Upper lobe of left lung (tissue), 6 donors: ENCODE data around the gene DNAH10. TPM values are rescaled to one million over a fixed set of nuclear protein-coding genes. Genes with fewer than 3 reads are reported as not detected.

ENCODE experiments used
- ATAC-seq, 2 donors: fragments of 200-7000 bp; cut with Tn5 transposase; one replicate each; pipeline ENCODE4 v1.9.1; 2022; ENCODE audit warnings: mild to moderate bottlenecking in 2 of 2, moderate library complexity in 2 of 2; ENCODE audit not compliant: low FRiP score in 2 of 2
- DNase-seq, 2 donors: peaks; one replicate each; pipeline ENCODE4 v3.0.0-alpha.2; 2019 to 2020
- H3K27ac ChIP-seq, 4 donors: fragments of 200-600 bp; sonication (generic); one replicate each; pipeline ENCODE4 v1.5.1; 2016 to 2019
- H3K27me3 ChIP-seq, 4 donors: fragments of 200-600 bp; sonication (generic); one replicate each; pipeline ENCODE4 v1.5.1; 2017 to 2019
- H3K36me3 ChIP-seq, 4 donors: fragments of 200-600 bp; sonication (generic); one replicate each; pipeline ENCODE4 v1.5.1; 2016 to 2019
- H3K4me1 ChIP-seq, 4 donors: fragments of 200-600 bp; sonication (generic); one replicate each; pipeline ENCODE4 v1.5.1; 2018 to 2019
- H3K4me3 ChIP-seq, 4 donors: fragments of 200-600 bp; sonication (generic); one replicate each; pipeline ENCODE4 v1.5.1; 2017 to 2019; ENCODE audit warnings: mild to moderate bottlenecking in 2 of 4, moderate library complexity in 1 of 4
- H3K9me3 ChIP-seq, 4 donors: fragments of 200-600 bp; sonication (generic); one replicate each; pipeline ENCODE4 v1.5.1; 2018 to 2019
- EP300 ChIP-seq, 4 donors: sonication (generic); formaldehyde crosslinking; IDR thresholded peaks; one replicate each; pipeline ENCODE4 v1.5.1; 2017; ENCODE audit warnings: antibody characterized with exemption in 4 of 4, control low read depth in 2 of 4
- POLR2A ChIP-seq, 4 donors: fragments of 450-650 bp; IDR thresholded peaks; one replicate each; pipeline ENCODE4 v1.5.1; 2016 to 2017; ENCODE audit warnings: antibody characterized with exemption in 4 of 4, mild to moderate bottlenecking in 2 of 4
- POLR2AphosphoS5 ChIP-seq, 2 donors: sonication (generic); formaldehyde crosslinking; IDR thresholded peaks; one replicate each; pipeline ENCODE4 v1.5.1; 2017; ENCODE audit warnings: antibody characterized with exemption in 2 of 2
- WGBS, 2 donors: methylation state at CpG; one replicate each; pipeline ENCODE4 v1.1.5; 2017 to 2018; 5-methylcytosine and 5-hydroxymethylcytosine counted together
- total RNA-seq, 6 donors: library from RNA; depleted of rRNA in 4 of 6; stranded (reverse); fragments of >200 nt in 4 of 6; gene quantifications; one replicate each; pipeline versions ENCODE4 v1.1.0 to v1.2.1, GENCODE V29; 2016 to 2021
- TF ChIP-seq, protein P1 (sequence below), 6 experiments: fragments of 450-650 bp in 4 of 6; fragments of 200-600 bp in 2 of 6; sonication (generic) in 2 of 6; IDR thresholded peaks; one replicate each; pipeline ENCODE4 v1.5.1; 2016 to 2019; ENCODE audit warnings: antibody characterized with exemption in 6 of 6
- donor health status: DM: no; HTN: no; CAD: no; lungs with moderate emphysema.
- donor health status: DM: no; HTN: yes; CAD: no; lungs with severe emphysema.

DNAH10 gene
- total RNA-seq, 6 donors from 2014 or later, result 0.31 to 46.0 (median 8.3) TPM

GRCh38 chr12:123962513-123962912 lies 200.4 kb downstream of the DNAH10 start:
- no peak for ATAC-seq
- no peak for DNase-seq
- Histone ChIP-seq H3K4me3 (no peak overlapping the region), H3K36me3 (peaks cover 0 to 5% (median 0%) of the 10 kb centered on the region in 4 donors), H3K4me1 (peaks cover 0 to 9% (median 4%) of the 10 kb centered on the region in 4 donors), H3K27ac (no peak overlapping the region), H3K27me3 (no peaks in the 10 kb centered on the region), H3K9me3 (no peaks in the 10 kb centered on the region)
- WGBS, 2 donors, result 73 to 80% methylated on average over 5 of the region's 5 CpGs
- TF ChIP-seq POLR2AphosphoS5 (IDR thresholded peaks at IDR 0.05) (no peak), EP300 (IDR thresholded peaks at IDR 0.05) (no peak), POLR2A (IDR thresholded peaks at IDR 0.05) (no peak)
- TF ChIP-seq, protein P1, sequence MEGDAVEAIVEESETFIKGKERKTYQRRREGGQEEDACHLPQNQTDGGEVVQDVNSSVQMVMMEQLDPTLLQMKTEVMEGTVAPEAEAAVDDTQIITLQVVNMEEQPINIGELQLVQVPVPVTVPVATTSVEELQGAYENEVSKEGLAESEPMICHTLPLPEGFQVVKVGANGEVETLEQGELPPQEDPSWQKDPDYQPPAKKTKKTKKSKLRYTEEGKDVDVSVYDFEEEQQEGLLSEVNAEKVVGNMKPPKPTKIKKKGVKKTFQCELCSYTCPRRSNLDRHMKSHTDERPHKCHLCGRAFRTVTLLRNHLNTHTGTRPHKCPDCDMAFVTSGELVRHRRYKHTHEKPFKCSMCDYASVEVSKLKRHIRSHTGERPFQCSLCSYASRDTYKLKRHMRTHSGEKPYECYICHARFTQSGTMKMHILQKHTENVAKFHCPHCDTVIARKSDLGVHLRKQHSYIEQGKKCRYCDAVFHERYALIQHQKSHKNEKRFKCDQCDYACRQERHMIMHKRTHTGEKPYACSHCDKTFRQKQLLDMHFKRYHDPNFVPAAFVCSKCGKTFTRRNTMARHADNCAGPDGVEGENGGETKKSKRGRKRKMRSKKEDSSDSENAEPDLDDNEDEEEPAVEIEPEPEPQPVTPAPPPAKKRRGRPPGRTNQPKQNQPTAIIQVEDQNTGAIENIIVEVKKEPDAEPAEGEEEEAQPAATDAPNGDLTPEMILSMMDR (IDR thresholded peaks at IDR 0.05), result no peak

- Histone ChIP-seq H3K9me3 (no peaks in the 10 kb centered on the region), H3K27ac (no peak overlapping the region), H3K36me3 (peaks cover 0 to 5% (median 0%) of the 10 kb centered on the region in 4 donors), H3K4me1 (peaks cover 0 to 9% (median 4%) of the 10 kb centered on the region in 4 donors), H3K27me3 (no peaks in the 10 kb centered on the region), H3K4me3 (no peak overlapping the region)
- DNase-seq (no peak), ATAC-seq (no peak)
- TF ChIP-seq EP300 (IDR thresholded peaks at IDR 0.05) (no peak), POLR2A (IDR thresholded peaks at IDR 0.05) (no peak), POLR2AphosphoS5 (IDR thresholded peaks at IDR 0.05) (no peak)
- TF ChIP-seq, protein P1 (IDR thresholded peaks at IDR 0.05), result no peak
- 86 to 88% methylated on average over 4 of the region's 4 CpGs for WGBS, 2 donors
Observed at GRCh38 chr12:123963821-123964220, 201.7 kb downstream of the DNAH10 start.

DNA sequence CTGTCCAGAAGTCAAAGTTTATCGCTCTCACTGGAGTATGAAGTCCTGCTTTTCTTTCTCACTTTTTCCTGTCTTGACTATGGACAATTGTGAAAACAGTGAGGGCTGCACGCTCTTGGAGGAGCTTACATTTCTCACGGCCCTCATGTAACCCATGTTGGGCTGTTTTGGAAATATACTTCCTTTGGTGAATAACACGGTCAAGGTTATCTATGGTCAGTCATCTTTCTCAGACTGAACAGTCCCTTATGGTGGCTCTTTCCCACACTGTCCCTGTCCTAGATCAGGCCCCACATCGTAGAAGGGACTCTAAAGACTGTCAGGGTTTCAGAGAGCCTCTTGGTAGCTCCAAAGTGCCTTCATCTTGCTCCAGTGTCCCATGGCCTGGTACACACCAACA lies 203.3 kb downstream of the DNAH10 start:
- peaks cover 0 to 14% (median 10%) of the 10 kb centered on the region in 4 donors for H3K4me1 ChIP-seq
- no peaks in the 10 kb centered on the region for H3K9me3 ChIP-seq
- no peak for DNase-seq
- 66 to 67% methylated on average over 5 of the region's 5 CpGs for WGBS, 2 donors
- H3K27ac ChIP-seq, result no peak overlapping the region
- TF ChIP-seq POLR2A (IDR thresholded peaks at IDR 0.05), result no peak
- TF ChIP-seq EP300 (IDR thresholded peaks at IDR 0.05), result no peak
- TF ChIP-seq, protein P1 (IDR thresholded peaks at IDR 0.05), result no peak
- TF ChIP-seq POLR2AphosphoS5 (IDR thresholded peaks at IDR 0.05), result no peak
- no peaks in the 10 kb centered on the region for H3K27me3 ChIP-seq
- H3K4me3 ChIP-seq, result no peak overlapping the region
- peaks cover 0 to 5% (median 0%) of the 10 kb centered on the region in 4 donors for H3K36me3 ChIP-seq
- no peak for ATAC-seq

GRCh38 chr12:123966596-123966995 lies 204.5 kb downstream of the DNAH10 start:
- TF ChIP-seq EP300 (IDR thresholded peaks at IDR 0.05) (no peak), POLR2AphosphoS5 (IDR thresholded peaks at IDR 0.05) (no peak), POLR2A (IDR thresholded peaks at IDR 0.05) (no peak)
- TF ChIP-seq, protein P1 (IDR thresholded peaks at IDR 0.05), result no peak
- Histone ChIP-seq H3K4me3 (no peak overlapping the region), H3K27me3 (no peaks in the 10 kb centered on the region), H3K36me3 (peaks cover 0 to 5% (median 0%) of the 10 kb centered on the region in 4 donors), H3K4me1 (peaks cover 2 to 19% (median 11%) of the 10 kb centered on the region in 4 donors), H3K27ac (no peak overlapping the region), H3K9me3 (no peaks in the 10 kb centered on the region)
- DNase-seq, result no peak
- WGBS, 2 donors, result 61 to 74% methylated on average over 3 of the region's 3 CpGs
- ATAC-seq, result no peak

DNA sequence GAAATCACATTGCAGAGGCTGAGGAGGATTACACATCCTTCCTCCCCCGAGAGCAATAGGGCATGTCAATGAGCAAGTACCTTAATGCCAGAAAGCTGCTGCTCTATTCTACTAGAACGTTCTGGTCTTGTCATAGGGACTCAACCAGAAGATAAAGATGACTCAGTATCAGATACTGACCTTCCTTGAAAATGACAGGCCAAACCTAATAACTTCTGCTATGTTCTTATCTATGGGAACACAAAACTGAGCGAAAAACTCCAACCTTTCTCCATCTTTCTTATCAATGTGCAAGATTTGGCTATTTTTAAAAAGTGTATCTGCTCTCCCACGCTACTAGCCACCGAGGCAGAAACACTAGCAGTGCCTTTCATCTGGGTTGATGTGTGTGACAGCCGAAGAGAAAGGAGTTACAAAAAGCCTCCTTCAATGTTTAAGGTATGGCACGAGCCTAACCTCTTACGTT lies 205.1 kb downstream of the DNAH10 start:
- H3K4me1 ChIP-seq, result peaks cover 4 to 19% (median 13%) of the 10 kb centered on the region in 4 donors
- TF ChIP-seq POLR2A (IDR thresholded peaks at IDR 0.05) (no peak), POLR2AphosphoS5 (IDR thresholded peaks at IDR 0.05) (no peak), EP300 (IDR thresholded peaks at IDR 0.05) (no peak)
- TF ChIP-seq, protein P1 (IDR thresholded peaks at IDR 0.05), result no peak
- no peaks in the 10 kb centered on the region for H3K9me3 ChIP-seq
- H3K36me3 ChIP-seq, result peaks cover 0 to 5% (median 0%) of the 10 kb centered on the region in 4 donors
- H3K27me3 ChIP-seq, result no peaks in the 10 kb centered on the region
- H3K4me3 ChIP-seq, result no peak overlapping the region
- ATAC-seq (no peak), DNase-seq (no peak)
- 87 to 88% methylated on average over 8 of the region's 8 CpGs for WGBS, 2 donors
- no peak overlapping the region for H3K27ac ChIP-seq
